Measurements from ENCODE around the gene RGS16.

Gene RGS16

DNA sequence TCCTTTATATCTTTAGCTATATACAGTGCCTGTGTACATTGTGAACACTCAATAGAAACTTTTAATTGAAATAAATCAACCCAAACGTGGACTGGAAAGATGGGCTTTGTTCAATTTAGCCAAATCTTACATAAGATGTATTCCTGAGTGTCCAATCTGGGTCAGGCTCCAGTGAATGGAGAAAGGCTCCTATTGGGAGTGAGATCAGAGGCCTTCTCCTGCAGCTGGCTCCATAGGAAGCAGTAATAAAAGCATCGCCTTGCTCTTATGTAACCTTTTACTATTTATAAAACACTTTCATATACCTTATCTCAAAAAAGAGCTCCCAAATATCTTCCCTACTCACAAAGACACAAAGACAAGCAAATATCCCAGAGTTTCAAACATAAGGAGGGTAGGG lies 24.9 kb upstream of the RGS16 start:
- DNase-seq, result no peak

DNA sequence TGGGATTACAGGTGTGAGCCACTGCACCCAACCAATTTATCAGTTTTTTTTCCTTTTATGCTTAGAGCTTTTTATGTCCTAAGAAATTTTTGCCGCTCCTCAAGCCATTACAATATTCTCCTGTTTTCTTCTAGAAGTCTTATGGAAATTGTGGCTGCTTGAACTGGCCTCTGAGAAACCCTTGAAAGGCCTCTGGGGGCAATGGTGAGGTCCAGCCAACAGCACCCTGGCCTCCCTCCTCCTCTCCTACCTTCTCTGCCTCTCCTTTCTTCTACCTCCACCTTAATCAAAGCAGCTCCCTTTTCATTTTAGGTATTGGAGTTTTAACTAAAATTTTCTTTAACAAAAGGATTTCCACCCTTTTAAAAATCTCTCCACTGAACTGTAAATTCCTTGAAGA lies 24.5 kb upstream of the RGS16 start:
- no peak for DNase-seq

GRCh38 chr1:182627622-182628021 lies 23.4 kb upstream of the RGS16 start:
- DNase-seq, result no peak

DNA sequence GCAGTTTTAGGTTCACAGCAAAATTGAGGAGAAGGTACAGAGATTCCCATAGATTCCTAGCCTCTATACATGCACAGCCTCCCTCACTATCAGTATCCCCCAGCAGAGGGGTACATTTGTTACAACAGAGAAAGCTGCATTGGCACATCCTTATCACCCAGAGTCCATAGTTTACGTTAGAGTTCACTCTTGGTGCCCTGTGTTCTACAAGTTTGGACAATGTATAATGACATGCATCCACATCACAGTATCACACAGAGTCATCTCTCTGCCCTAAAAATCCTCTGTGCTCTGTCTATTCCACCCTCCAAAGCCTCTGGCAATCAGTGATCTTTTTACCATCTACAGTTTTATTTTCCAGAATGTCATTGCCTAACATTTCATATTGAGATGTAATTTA lies 22.3 kb upstream of the RGS16 start:
- DNase-seq, result no peak

DNA sequence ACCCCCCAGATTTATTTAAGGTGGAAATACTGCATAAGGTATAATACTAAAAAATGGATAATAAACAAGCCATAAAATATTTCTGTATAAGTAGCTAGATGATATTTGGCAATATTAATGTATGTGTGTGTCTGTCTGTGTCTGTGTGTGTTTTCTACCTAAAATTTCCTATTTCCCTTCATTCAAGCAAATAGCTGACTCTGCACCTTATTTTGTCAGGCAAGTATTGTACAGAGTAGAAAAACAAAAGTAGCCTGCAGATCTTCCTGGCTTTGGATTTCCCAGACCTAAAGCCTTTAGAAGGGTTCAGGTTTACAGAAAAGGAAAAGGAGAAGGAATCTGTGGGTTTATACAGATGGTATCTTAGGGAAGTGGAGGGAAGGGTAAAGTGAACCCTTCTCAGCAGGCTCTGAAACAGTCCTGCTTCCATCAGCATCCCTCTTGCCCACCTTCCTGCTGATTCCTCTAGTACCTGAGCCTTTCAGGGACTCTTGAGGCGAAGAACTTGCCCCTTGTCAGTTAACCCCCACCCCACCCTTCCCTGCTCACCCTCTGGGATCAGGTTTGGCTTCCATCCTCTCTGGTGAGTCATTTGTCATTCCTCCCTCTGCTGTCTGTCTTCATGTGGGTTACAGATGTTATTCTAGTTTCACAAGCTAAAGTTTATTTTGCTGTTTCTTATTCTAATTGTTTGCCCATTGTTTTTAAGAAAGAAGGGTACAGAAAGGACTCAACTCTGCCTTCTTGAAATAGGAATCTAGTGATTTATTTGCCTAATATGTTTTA lies 21.7 kb upstream of the RGS16 start:
- DNase-seq, result no peak

DNA sequence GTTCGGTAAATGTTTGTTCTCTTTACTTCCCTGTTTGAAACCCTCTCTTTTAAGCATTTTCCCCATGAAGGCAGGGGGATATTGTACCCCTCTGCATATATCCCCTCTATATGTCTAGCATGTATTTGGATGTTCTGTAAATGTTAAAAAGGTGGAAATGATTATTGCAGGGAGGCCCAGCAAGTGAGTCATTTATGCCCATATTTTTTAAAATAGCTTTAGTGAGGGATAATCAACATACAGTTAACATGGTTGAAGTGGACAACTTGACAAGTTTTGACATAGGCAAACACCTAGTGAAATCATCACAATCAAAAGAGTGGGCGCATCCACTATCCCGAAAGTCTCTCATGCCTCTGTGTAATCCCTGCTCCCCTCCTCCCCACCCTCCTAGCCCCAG lies 20.8 kb upstream of the RGS16 start:
- DNase-seq, result no peak

- DNase-seq, result no peak
Observed at GRCh38 chr1:182624577-182624976, 20.4 kb upstream of the RGS16 start.

DNA sequence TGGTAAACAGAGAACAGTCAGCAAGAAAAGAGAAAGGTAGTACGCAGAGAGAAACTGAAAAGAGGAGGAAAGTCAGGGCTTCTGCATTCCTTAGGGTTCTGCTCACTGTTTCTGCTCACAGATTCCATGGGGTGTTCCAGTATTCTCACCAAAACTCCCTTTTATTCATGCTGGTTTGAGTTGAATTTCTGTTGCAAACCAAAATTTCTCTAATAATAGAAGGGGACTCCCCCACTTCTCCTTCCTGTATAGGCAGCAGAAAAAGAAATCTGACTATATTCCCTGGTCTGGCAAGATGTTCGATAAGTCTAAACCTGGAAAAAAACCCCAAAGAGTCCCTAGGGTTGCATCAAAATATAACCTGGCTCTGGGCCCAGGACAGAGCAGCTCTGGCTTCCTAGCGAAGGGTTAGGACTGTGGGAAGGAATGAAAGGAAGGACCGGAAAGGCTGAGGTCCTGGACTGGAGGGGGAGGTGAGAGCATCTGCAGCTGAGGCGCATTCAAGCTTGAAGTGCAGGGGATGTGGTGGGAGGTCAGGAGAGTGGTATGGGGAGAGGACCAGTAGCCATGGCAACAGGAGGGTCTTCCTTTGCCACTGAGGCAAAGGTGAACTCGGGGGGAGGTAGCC lies 18.8 kb upstream of the RGS16 start:
- no peak for DNase-seq

DNA sequence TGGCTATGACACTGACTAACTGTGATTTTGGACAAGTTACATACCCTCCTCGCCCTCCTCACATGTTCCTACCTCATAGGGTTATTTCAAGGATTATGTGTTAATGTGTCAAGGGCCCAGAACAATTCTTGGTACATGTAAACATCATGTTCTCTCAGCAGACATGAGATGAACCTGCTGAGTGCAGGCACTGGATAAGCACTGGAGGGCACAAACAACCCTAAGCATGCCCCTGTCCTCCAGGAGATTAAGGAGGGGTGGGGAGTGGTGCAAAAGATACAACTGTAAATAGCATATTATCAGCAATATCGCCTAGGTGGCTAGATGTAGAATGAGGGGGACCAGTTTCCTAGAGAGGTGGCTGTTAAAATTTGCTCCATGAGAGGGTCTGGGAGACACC lies 17.7 kb upstream of the RGS16 start:
- DNase-seq, result no peak

DNA sequence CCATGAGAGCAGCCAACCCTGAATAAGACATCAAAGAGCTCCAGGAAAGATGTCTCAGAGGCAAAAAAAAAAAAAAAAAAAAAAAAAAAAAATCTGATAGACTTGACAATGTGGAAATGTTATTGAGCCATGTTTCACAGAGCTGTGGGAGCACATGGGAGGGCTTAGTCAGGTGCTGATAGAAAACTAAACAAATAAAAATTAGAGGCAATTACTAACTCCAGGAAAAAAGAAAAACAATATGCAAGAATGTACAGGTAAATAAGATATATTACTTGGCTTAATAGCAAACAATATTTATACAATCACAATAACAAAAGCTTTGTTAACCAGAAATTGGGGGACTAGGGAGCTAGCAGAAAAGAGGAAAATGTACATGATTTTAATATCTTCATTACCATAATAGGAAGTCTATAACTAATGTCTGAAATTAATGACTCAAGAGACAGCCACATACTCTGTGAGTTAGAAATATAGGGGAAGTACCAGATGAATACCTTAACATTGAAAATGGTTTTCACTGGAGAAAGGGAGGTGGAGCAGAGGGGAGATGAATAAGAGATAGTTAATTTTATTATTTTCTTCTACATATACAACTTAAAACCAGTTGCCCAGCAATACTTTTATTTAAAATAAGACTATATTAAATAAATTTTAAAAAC lies 16.9 kb upstream of the RGS16 start:
- no peak for DNase-seq

- DNase-seq, result no peak
Observed at GRCh38 chr1:182617734-182618351, 13.7 kb upstream of the RGS16 start.

GRCh38 chr1:182617014-182617429 lies 12.8 kb upstream of the RGS16 start:
- no peak for DNase-seq

DNA sequence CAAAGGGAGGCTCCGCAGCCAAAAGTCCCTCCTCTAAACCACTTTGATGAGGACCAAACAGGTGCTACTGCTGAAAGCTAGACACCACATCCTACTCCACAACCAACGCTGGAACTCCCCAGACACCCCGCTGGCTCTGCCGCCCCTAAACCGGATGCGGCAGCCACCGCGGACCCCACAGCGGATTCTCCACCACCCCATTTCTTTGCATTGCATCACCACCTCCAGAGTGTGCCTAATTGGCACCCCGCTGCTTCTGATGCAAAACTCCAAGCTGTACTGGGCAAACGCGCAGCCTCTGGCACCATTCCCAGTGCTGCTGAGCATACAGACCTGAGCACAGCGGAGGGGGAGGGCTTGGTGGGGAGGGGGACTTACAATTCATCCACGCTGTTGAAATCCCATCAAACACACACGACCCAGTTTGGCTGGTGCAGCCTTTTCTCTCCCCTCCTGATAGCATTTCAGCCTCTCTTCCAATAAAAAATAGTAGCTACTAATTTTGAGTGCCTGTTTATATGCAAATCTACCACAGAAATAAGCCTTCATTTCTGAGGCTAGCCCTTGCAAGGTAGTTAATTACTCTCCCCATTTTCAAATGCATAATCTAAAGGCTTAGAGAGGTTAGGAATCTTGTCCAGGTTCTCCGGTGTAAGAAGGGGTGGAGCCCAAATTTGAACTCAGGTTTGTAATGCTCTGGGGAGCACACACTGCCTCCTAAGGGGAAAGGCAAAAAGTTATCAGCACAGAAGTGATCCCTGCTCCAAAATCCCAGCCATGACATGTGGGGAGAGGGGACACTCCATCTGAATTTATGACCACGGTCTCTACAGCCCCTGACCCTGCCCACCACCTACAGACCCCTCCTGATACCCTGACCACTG lies 12.2 kb upstream of the RGS16 start:
- DNase-seq, result peak; percentile 67

GRCh38 chr1:182615468-182616129 lies 11.4 kb upstream of the RGS16 start:
- DNase-seq, result no peak

DNA sequence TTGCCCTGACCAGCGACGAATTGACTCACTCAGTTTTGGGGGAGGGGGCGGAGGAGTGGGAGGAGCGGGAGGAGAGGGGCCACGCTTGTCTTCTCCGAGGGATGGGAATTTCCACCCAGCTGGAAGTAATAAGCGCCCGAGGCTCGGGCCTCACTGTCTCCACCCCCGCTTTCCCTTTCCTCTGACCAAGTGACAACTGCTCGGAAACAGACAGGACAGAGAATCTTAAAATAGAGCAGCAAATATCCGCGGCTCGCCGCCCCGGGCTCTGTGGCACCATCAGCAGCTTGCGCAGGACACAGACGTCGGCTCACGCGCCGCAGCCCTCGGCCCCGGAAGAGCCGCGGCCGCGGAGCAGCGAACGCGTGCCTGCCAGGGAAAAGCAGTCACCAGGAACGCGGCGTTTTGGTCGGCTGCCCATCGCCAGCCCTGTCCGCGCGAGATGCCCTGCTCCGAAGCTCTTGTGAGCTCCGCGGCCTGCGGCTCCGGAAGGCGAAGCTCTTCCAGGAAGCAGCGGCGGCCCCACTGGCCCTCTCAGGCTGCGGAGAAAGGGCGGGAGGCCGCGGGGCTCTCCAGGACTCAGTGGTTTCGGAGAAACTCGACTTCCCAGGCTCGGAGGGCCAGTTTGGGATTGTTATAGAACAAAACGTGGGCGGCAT lies 10.7 kb upstream of the RGS16 start:
- DNase-seq, result peak; percentile 74

GRCh38 chr1:182611787-182612186 lies 7.6 kb upstream of the RGS16 start:
- peak; percentile 68 for DNase-seq

DNA sequence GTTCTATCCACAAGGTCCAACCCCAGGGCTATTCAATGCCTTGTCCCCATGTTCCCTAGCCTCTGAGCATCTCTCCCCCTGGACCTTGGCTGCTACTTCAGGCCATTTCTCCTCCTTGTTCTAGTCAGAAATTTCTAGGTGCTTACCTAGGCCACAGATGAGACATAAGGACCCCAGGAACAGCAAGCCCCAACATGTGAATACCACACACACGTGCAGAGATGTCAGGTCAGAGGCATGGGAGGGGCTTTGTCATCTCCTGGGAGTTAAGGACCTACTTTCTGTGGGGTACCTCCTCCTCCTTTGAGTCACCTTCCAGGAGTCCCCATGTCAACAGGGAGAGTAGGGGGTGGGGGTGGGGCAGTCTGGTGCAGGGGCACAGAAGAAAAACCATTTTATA lies 7.1 kb upstream of the RGS16 start:
- DNase-seq, result no peak

GRCh38 chr1:182610606-182611194 lies 6.5 kb upstream of the RGS16 start:
- no peak for DNase-seq

DNA sequence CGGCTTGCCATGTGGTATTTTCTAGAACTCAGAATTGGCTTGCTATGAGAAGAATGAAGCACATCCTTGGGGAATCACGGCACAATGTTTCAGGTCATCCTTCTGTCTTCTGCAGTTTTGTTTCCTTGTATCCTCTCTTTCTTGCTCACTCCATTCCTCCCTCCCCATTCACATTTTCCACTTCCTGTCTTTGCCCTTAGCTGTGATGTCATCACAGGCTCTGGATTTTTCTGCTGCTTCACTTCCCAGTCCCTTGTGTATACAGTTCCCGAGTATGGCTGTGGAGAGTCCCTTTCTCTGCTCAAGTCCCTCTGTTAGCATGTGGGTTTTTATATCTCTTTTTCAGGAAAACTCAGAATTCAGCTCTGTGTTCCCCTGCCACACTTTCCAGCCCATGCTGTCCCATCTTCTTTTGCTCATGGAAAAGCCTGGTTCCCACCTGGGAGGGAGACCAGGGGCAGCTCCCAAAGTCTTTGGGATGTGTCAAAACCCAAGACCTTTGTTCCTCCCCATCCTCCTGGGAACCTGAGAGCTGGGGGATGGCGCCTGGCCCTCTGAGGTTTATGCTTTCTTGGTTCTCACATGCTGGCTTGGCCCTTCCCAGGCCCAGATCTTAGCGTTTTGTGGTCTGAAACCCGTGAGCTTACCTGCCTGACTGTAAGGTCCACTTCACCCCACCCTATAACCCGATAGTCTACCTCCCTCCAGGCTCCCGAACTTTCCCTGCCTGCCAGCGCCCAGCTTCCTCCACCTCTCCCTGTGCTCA lies 4.8 kb upstream of the RGS16 start:
- DNase-seq, result no peak

DNA sequence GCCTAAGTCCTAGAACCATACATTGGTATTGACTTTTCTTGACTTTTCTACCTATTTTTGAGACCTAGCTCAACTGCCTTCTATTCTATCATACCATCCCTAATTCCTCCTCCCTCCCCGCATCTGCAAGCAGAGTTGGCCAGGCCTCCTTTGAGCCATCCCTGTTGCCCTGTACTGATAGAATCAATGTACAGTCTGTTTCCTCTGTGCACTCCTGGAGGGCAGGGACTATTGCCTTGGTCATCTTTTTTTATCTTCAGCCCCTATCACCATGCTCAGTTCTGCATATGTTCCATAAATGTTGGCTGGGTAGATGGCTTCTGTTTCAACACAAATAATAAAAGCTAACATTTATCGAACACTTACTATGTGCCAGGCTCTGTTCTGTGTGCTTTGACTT lies 4.0 kb upstream of the RGS16 start:
- DNase-seq, result no peak

All from NCI-H2227 treated with DMSO at 0.1 percent for 48 hours (cell line).